Measurements from ENCODE around the gene CR1L. TPM values are rescaled to one million over a fixed set of nuclear protein-coding genes. Genes with fewer than 3 reads are reported as not detected.
A peak's percentile ranks its signal among the peaks of the same experiment; 100 is the strongest.

CR1L gene
- total and polyA plus RNA-seq, 9 of the 15 experiments (the other 6 are each of a cell fraction or from before 2014, with no cell fraction given) = 10.1 to 74.8 (median 34.3) TPM

- no peak for TF ChIP-seq E4F1 (CRISPR knock-in tag; IDR thresholded peaks at IDR 0.05; ENCODE audit: borderline replicate concordance)
- TF ChIP-seq ETV1 (tag; conservative IDR thresholded peaks at IDR 0.05; ENCODE audit: low read depth) = no peak
- TF ChIP-seq TEAD1 (CRISPR knock-in tag; IDR thresholded peaks at IDR 0.05) = peak; percentile 69 to 89
- no peak for TF ChIP-seq ZBTB26 (CRISPR knock-in tag; IDR thresholded peaks at IDR 0.05)
- TF ChIP-seq CAMTA2 (CRISPR knock-in tag; conservative IDR thresholded peaks at IDR 0.05) = no peak
- no peak for TF ChIP-seq CEBPB (tag; IDR thresholded peaks at IDR 0.05)
- TF ChIP-seq ZNF639 (CRISPR knock-in tag; conservative IDR thresholded peaks at IDR 0.05 in 1 of 2, IDR thresholded peaks at IDR 0.05 in 1 of 2) = no peak
- peak; percentile 96 for TF ChIP-seq MGA (IDR thresholded peaks at IDR 0.05)
Observed at GRCh38 chr1:207745839-207746767, 101.2 kb downstream of the CR1L start (continued).

Data from K562 (cell line).